Measurements from ENCODE around the gene SLC38A8. TPM values are rescaled to one million over a fixed set of nuclear protein-coding genes. Genes with fewer than 3 reads are reported as not detected.

The SLC38A8 gene
- total RNA-seq, 1 donor from 2014 or later: not detected

GRCh38 chr16:84049403-84050060, 6.9 kb upstream of the SLC38A8 start:
- DNase-seq (ENCODE audit: low read depth, low spot score): no peak

GRCh38 chr16:84048871-84049270, 6.3 kb upstream of the SLC38A8 start:
- no peak for DNase-seq (ENCODE audit: low read depth, low spot score)

GRCh38 chr16:84048270-84048669, 5.7 kb upstream of the SLC38A8 start:
- no peak for DNase-seq (ENCODE audit: low read depth, low spot score)

GRCh38 chr16:84047626-84048025, 5.0 kb upstream of the SLC38A8 start:
- DNase-seq (ENCODE audit: low read depth, low spot score): no peak

- no peak for DNase-seq (ENCODE audit: low read depth, low spot score)
These were observed 4.6 kb upstream of the SLC38A8 start for GRCh38 chr16:84047206-84047605.

GRCh38 chr16:84045818-84046470, 3.3 kb upstream of the SLC38A8 start:
- DNase-seq (ENCODE audit: low read depth, low spot score): no peak

GRCh38 chr16:84045001-84045817, 2.6 kb upstream of the SLC38A8 start:
- DNase-seq (ENCODE audit: low read depth, low spot score): no peak

GRCh38 chr16:84044118-84044488, 1.5 kb upstream of the SLC38A8 start:
- DNase-seq (ENCODE audit: low read depth, low spot score): no peak

- no peak for DNase-seq (ENCODE audit: low read depth, low spot score)
These were observed 1.0 kb upstream of the SLC38A8 start for GRCh38 chr16:84043486-84044117.

GRCh38 chr16:84042879-84043485, 387 bp upstream of the SLC38A8 start:
- DNase-seq (ENCODE audit: low read depth, low spot score): no peak

- DNase-seq (ENCODE audit: low read depth, low spot score): no peak
These were observed 714 bp downstream of the SLC38A8 start for GRCh38 chr16:84041881-84042280.

- DNase-seq (ENCODE audit: low read depth, low spot score): no peak
These were observed 1.5 kb downstream of the SLC38A8 start for GRCh38 chr16:84040823-84041820.

- no peak for DNase-seq (ENCODE audit: low read depth, low spot score)
These were observed 2.3 kb downstream of the SLC38A8 start for GRCh38 chr16:84040226-84040822.

GRCh38 chr16:84039696-84040095, 2.9 kb downstream of the SLC38A8 start:
- DNase-seq (ENCODE audit: low read depth, low spot score): no peak

GRCh38 chr16:84038469-84038868, 4.1 kb downstream of the SLC38A8 start:
- DNase-seq (ENCODE audit: low read depth, low spot score): no peak

GRCh38 chr16:84036982-84037425, 5.6 kb downstream of the SLC38A8 start:
- no peak for DNase-seq (ENCODE audit: low read depth, low spot score)

- no peak for DNase-seq (ENCODE audit: low read depth, low spot score)
These were observed 6.5 kb downstream of the SLC38A8 start for GRCh38 chr16:84036131-84036530.

- no peak for DNase-seq (ENCODE audit: low read depth, low spot score)
These were observed 8.1 kb downstream of the SLC38A8 start for GRCh38 chr16:84034516-84034915.

GRCh38 chr16:84033251-84034195, 9.1 kb downstream of the SLC38A8 start:
- no peak for DNase-seq (ENCODE audit: low read depth, low spot score)
